ENCODE results near the gene RBM47.

RBM47 gene

GRCh38 chr4:40623707-40624106, 6.0 kb downstream of the RBM47 start:
- DNase-seq (ENCODE audit: low read depth in 3 of 3) = no peak

GRCh38 chr4:40622913-40623312, 6.8 kb downstream of the RBM47 start:
- no peak for DNase-seq (ENCODE audit: low read depth in 3 of 3)

- DNase-seq (ENCODE audit: low read depth in 3 of 3) = no peak
Measured at GRCh38 chr4:40621592-40622512, 7.8 kb downstream of the RBM47 start.

DNA sequence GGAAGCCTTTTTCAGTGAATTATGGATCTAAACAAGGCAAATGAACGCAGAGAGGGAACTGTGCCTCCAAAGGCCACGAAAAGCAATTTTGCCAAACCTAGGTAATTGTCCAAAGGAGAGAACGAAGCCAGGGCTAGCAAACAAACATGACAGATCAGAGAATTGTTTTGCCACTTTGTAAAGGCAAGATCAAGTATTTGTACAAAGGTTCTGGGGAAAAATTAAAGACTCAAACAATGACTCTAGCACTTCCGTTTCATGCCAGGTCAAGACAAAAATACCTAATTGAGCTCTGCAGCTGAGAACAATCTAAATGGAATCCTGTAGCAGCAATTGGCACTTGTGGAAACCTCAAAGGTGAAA, 8.5 kb downstream of the RBM47 start:
- no peak for DNase-seq (ENCODE audit: low read depth in 3 of 3)

GRCh38 chr4:40619600-40619999, 10.1 kb downstream of the RBM47 start:
- DNase-seq (ENCODE audit: low read depth in 3 of 3) = no peak

GRCh38 chr4:40617872-40618271, 11.8 kb downstream of the RBM47 start:
- DNase-seq (ENCODE audit: low read depth in 3 of 3) = no peak

GRCh38 chr4:40614031-40614430, 15.6 kb downstream of the RBM47 start:
- DNase-seq (ENCODE audit: low read depth in 3 of 3) = no peak

- no peak for DNase-seq (ENCODE audit: low read depth in 3 of 3)
Measured at GRCh38 chr4:40613456-40613855, 16.2 kb downstream of the RBM47 start.

GRCh38 chr4:40612831-40613230, 16.8 kb downstream of the RBM47 start:
- no peak for DNase-seq (ENCODE audit: low read depth in 3 of 3)

- DNase-seq (ENCODE audit: low read depth in 3 of 3) = no peak
Measured at GRCh38 chr4:40612283-40612682, 17.4 kb downstream of the RBM47 start.

GRCh38 chr4:40608628-40609027, 21.0 kb downstream of the RBM47 start:
- DNase-seq (ENCODE audit: low read depth in 3 of 3) = no peak

- no peak for DNase-seq (ENCODE audit: low read depth in 3 of 3)
Measured at GRCh38 chr4:40607221-40607620, 22.4 kb downstream of the RBM47 start.

DNA sequence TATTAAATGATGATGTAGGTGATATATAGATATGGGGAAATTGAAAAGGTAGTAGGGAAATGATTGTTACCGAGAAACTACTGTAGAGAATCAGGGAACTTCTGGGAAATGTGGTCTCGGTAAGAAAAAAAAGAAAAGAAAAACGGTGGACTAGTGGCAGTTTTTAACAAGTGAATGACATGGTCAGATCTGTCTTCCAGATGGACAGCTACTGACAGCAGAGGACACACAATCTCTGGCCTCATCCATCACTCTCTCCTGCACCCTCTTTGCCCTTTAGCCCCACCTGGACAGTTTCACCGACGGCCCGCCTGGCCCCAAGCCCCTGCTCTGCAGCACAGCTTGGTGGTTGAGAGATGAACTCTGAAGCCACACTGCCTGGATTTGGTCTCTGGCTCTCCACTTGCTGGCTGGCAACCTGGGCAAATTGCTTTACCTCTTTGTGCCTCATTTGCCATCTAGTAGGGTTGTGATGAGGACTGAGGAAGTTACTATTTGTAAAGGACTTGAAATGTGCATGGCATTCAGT, 23.4 kb downstream of the RBM47 start:
- DNase-seq (ENCODE audit: low read depth in 3 of 3) = no peak

DNA sequence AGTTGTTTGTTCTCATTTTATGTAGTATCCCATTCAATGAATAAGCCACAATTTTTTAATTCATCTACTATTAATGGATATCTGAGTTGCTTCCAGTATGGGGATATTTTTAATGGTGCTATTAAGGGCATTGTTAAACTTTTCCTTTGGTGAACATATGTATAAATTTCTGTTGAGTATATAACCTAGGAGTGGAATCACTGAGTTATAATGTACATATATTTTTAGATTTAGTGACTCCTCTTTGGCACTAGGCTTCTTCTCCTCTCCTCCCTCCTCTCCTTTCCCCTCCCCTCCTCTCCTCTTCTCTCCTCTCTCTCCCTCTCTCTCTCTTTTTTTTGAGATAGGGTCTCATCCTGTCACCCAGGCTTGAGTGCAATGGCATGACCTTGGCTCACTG, 26.4 kb downstream of the RBM47 start:
- DNase-seq (ENCODE audit: low read depth in 3 of 3) = no peak

- DNase-seq (ENCODE audit: low read depth in 3 of 3) = no peak
Measured at GRCh38 chr4:40601641-40602040, 28.0 kb downstream of the RBM47 start.

- DNase-seq (ENCODE audit: low read depth in 3 of 3) = no peak
Measured at GRCh38 chr4:40600850-40601249, 28.8 kb downstream of the RBM47 start.

- no peak for DNase-seq (ENCODE audit: low read depth in 3 of 3)
Measured at GRCh38 chr4:40599431-40599830, 30.2 kb downstream of the RBM47 start.

DNA sequence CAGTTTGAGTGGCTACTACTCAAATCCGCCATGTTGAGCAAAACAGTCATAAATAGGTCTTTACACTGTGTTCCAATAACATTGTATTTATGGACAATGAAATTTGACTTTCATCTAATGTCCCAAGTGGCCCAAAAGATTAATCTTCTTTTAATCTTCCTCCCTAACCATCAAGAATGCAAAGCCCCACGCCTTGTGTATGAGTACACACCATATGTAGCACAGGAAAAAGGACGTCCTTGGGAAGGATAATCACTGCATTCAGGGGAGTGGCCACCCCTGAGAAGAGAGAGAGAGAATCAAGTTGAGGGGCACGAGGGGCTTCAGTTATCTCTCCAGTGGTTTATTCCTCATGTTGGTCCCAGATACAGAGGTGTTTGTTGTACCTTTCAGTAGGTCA, 33.1 kb downstream of the RBM47 start:
- DNase-seq (ENCODE audit: low read depth in 3 of 3) = no peak

DNA sequence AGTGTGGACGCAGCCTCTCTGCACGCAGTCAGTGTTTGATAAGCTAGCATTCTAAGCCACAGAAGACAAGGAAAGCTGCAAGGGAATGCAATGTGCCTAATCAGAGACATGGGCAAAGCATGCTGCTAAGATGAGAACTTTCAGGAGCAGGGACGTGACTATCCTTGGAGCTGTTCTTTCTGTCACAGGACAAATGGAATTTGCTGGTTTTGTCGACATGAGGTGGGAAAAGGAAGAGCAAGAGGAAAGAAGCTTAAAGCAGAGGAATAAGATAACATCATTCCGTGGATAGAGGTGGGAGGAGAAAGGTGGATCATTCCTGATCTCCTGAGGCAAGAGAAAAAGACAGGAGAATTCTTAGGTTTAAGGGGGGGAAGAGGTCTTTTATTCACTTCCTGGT, 33.7 kb downstream of the RBM47 start:
- no peak for DNase-seq (ENCODE audit: low read depth in 3 of 3)

- no peak for DNase-seq (ENCODE audit: low read depth in 3 of 3)
Measured at GRCh38 chr4:40594261-40595178, 35.1 kb downstream of the RBM47 start.

DNA sequence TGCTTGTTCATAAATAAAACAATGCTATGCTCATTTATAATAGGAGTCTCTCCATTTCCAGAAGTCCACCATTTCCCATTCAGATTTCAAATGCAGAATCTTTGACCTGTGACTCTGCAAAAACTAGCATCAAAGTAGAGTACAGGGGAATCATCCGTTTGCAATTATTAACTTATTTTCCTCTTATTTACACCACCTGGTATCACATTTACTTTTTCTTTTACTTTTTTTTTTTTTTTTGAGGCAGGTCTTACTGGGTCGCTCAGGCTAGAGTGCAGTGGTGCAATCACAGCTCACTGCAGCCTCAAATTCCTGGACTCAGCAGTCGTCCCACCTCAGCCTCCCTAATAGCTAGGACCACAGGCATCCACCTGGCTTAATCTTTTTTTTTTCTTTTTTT, 37.6 kb downstream of the RBM47 start:
- no peak for DNase-seq (ENCODE audit: low read depth in 3 of 3)

DNA sequence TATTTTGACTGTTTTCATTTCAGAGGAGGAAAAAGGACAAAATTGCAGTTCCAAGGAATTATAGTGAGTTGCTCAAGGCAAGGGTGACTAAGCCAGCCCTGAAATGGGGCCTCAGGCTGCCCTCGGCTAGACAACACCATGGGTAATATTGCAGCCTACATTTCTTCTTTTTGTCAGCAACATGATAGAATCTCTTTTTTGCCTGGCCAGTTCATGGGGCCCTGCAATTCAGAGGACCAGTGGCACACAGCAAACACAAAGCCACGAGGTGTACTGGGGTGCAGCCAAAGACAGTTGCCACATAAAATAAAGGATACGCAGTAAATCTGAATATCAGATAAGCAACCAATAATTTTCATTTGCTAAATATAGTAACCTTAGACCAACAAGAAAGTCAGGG, 41.8 kb downstream of the RBM47 start:
- DNase-seq (ENCODE audit: low read depth in 3 of 3) = no peak

DNA sequence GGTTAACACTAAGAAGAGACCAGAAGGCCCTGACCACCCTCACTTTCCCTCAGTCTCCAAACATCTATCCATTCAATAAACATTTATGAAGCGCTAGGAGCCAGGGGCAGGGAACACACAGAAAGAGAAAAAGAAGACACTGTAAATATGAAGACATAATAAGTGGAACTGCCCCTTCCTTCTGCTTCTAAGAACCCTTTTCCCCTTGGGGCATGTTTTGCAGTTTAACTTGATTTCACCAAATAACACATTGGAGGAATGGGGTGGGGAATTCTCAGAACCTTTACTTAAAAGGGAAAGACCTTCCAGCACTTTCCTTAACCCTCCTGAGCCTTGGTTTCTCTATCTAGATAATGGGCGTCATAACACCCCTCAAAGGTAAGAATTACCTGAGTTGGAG, 42.3 kb downstream of the RBM47 start:
- no peak for DNase-seq (ENCODE audit: low read depth in 3 of 3)

Data from stimulated activated CD4-positive, alpha-beta T cell treated with anti-CD3 and anti-CD28 coated beads, TNF-alpha, amount 100 ng/mL, for 4 hours (primary cell).